Erythroblast (primary cell): ENCODE results near the gene ADAM22.

Experiments used
- GATA1 ChIP-seq: IDR thresholded peaks from 2 replicates; pipeline ENCODE4 v1.6.1; 2011; ENCODE audit warnings: low read depth, mild to moderate bottlenecking, control low read depth, low read length, moderate library complexity
- POLR2A ChIP-seq: IDR thresholded peaks from 2 replicates; pipeline ENCODE4 v1.6.1; 2011; ENCODE audit warnings: mild to moderate bottlenecking, low read length

GRCh38 chr7:87960239-87960638 lies 26.2 kb downstream of the ADAM22 start:
- TF ChIP-seq POLR2A (no peak), GATA1 (no peak)
